ENCODE data around the gene CHKA.

CHKA gene

DNA sequence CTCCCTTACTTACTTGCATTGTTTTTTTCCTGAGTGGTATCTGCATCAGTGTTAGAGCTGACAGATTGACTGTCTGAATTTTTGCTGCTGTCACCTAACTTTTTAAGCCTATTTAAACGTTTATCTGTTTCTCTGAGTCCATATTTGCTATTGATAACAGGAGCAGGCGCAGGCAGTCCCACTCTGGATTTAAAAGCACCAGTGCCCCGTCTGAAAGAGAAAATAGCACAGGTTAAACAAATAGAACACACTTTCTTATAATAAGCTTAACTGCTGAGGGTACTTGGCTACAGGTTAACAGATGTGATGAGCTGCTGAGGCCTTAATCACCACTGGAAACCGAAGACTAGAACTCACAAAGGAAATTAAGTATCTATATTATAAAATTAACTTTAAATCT is 45.8 kb upstream of the CHKA start:
- Histone ChIP-seq H3K4me1 (ENCODE audit: low read depth, poor library complexity, severe bottlenecking) (no peaks in the 10 kb centered on the region), H3K79me2 (ENCODE audit: insufficient read depth, low read depth) (no peaks in the 10 kb centered on the region), H3K4me2 (no peak overlapping the region), H3K27me3 (ENCODE audit: insufficient read depth, low read depth) (no peaks in the 10 kb centered on the region), H3K4me3 (IDR thresholded peaks at IDR 0.05; ENCODE audit: insufficient read depth, low read depth, low read length) (no peak overlapping the region), H3K27ac (no peak overlapping the region), H4K20me1 (ENCODE audit: insufficient read depth) (no peaks in the 10 kb centered on the region), H2AFZ (ENCODE audit: low read depth) (no peak overlapping the region), H3K36me3 (ENCODE audit: insufficient read depth) (no peaks in the 10 kb centered on the region; the same call in 1 of the 2 replicates), H3K9ac (no peak overlapping the region)
- TF ChIP-seq, protein P1, sequence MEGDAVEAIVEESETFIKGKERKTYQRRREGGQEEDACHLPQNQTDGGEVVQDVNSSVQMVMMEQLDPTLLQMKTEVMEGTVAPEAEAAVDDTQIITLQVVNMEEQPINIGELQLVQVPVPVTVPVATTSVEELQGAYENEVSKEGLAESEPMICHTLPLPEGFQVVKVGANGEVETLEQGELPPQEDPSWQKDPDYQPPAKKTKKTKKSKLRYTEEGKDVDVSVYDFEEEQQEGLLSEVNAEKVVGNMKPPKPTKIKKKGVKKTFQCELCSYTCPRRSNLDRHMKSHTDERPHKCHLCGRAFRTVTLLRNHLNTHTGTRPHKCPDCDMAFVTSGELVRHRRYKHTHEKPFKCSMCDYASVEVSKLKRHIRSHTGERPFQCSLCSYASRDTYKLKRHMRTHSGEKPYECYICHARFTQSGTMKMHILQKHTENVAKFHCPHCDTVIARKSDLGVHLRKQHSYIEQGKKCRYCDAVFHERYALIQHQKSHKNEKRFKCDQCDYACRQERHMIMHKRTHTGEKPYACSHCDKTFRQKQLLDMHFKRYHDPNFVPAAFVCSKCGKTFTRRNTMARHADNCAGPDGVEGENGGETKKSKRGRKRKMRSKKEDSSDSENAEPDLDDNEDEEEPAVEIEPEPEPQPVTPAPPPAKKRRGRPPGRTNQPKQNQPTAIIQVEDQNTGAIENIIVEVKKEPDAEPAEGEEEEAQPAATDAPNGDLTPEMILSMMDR (conservative IDR thresholded peaks at IDR 0.05; ENCODE audit: low read depth, low read length) = no peak

DNA sequence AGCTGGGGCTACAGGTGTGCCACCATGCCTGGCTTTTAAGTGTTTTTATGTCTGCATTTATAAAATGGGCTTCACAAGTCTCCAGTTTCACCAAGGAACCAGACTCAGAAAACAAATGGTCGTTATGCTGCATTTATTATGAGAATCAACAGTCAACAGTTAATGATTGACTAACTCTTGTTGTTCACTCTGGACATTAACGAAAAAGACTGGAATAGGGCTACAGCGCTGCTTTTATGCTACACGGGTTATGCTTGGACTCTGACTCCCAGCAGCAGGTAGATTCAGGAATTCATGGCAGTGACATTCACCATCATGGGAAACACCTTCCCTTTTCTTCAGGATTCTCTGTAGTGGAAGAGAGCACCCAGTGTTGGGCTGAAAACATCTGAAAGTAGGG is 44.4 kb upstream of the CHKA start:
- Histone ChIP-seq H3K9ac (no peak overlapping the region), H3K27me3 (ENCODE audit: insufficient read depth, low read depth) (no peaks in the 10 kb centered on the region), H2AFZ (ENCODE audit: low read depth) (no peak overlapping the region), H3K4me1 (ENCODE audit: low read depth, poor library complexity, severe bottlenecking) (no peaks in the 10 kb centered on the region), H3K36me3 (ENCODE audit: insufficient read depth) (no peaks in the 10 kb centered on the region; the same call in 1 of the 2 replicates), H3K27ac (no peak overlapping the region), H3K4me2 (no peak overlapping the region), H3K4me3 (IDR thresholded peaks at IDR 0.05; ENCODE audit: insufficient read depth, low read depth, low read length) (no peak overlapping the region), H3K79me2 (ENCODE audit: insufficient read depth, low read depth) (no peaks in the 10 kb centered on the region), H4K20me1 (ENCODE audit: insufficient read depth) (no peaks in the 10 kb centered on the region)
- TF ChIP-seq, protein P1 (conservative IDR thresholded peaks at IDR 0.05; ENCODE audit: low read depth, low read length) = no peak

DNA sequence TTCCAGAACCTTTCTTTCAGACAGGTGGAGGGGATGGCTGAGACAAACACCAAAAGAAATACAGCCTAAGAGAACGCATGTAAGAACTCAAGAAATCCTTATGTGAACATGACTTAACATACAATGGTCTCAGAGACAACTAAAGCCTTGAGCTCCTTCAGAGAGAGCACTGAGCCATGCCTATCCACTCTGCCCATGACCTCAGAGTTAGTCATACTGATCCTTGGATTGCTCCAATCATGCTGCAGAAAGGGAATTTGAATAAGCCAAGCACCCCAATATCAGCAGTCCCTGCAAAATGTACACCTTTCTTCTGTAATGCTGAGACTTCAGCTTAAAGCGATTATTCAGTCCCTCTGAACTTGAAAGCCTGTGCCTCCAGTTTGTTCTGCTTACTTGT is 43.2 kb upstream of the CHKA start:
- Histone ChIP-seq H4K20me1 (ENCODE audit: insufficient read depth) (no peaks in the 10 kb centered on the region), H3K4me3 (IDR thresholded peaks at IDR 0.05; ENCODE audit: insufficient read depth, low read depth, low read length) (no peak overlapping the region), H3K9ac (no peak overlapping the region), H3K27ac (no peak overlapping the region), H3K36me3 (ENCODE audit: insufficient read depth) (no peaks in the 10 kb centered on the region; the same call in 1 of the 2 replicates), H3K79me2 (ENCODE audit: insufficient read depth, low read depth) (no peaks in the 10 kb centered on the region), H3K27me3 (ENCODE audit: insufficient read depth, low read depth) (no peaks in the 10 kb centered on the region), H2AFZ (ENCODE audit: low read depth) (no peak overlapping the region), H3K4me2 (no peak overlapping the region), H3K4me1 (ENCODE audit: low read depth, poor library complexity, severe bottlenecking) (no peaks in the 10 kb centered on the region)
- TF ChIP-seq, protein P1 (conservative IDR thresholded peaks at IDR 0.05; ENCODE audit: low read depth, low read length) = no peak

DNA sequence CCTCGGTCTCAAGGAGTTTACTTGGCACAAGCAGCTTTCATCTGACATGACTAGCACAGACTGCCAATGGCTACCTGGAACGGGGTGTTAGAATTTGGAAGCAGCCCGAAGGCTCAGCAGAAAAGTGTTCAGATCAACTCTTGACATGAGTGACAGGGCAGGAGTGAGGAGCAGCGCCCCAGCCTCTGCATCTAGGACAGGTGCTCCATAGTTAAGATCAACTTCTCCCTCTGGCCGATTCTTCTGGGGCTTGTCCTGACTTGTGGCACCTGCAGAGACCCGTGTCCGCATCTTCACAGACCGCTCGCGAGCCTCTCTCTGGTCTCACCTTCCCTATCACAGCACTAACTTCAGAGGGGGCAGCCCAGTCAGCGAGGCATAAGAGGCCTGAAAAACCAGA is 42.5 kb upstream of the CHKA start:
- H3K79me2 ChIP-seq (ENCODE audit: insufficient read depth, low read depth) = no peaks in the 10 kb centered on the region
- no peak overlapping the region for H3K27ac ChIP-seq
- H3K4me2 ChIP-seq = no peak overlapping the region
- H3K4me3 ChIP-seq (IDR thresholded peaks at IDR 0.05; ENCODE audit: insufficient read depth, low read depth, low read length) = no peak overlapping the region
- no peaks in the 10 kb centered on the region for H3K36me3 ChIP-seq (ENCODE audit: insufficient read depth)
- H3K4me1 ChIP-seq (ENCODE audit: low read depth, poor library complexity, severe bottlenecking) = no peaks in the 10 kb centered on the region
- H2AFZ ChIP-seq (ENCODE audit: low read depth) = no peak overlapping the region
- no peaks in the 10 kb centered on the region for H3K27me3 ChIP-seq (ENCODE audit: insufficient read depth, low read depth)
- H4K20me1 ChIP-seq (ENCODE audit: insufficient read depth) = no peaks in the 10 kb centered on the region
- no peak overlapping the region for H3K9ac ChIP-seq
- TF ChIP-seq, protein P1 (conservative IDR thresholded peaks at IDR 0.05; ENCODE audit: low read depth, low read length) = no peak
